Non-pigmented ciliary epithelial cell (primary cell): ENCODE measurements around the gene ADSS2.
"Not testable (repeated sequence)": the region's sequence is repeated elsewhere in the genome, so short reads cannot be mapped to it uniquely, and the experiment has no call there.

Experiments
- DNase-seq: peaks from one replicate; pipeline ENCODE4 v3.0.0-alpha.2; 2010; ENCODE audit warnings: low read depth

ADSS2 gene

DNA sequence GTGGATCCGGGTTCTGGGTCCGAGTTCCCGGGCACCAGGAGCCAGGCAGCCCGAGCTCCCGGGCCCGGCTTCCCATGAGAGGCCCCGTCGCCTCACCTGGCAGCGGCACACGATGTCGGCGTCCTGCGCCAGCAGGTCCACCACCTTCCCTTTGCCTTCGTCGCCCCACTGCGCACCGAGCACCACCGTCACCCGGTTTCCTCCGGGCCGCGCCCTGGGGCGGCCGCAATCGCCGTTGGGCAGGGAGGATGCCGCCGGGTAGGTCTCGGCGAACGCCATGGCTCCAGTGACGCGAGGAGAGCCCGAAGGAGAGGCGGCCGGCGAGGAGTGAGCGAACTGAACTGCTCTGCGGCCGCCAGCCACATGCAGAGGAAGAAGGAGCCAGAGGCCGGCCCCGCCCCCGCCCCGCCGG, at the start of gene ADSS2:
Gene ADSS2 (minus strand): TSS at position 371 of the 412 bp plus-strand sequence. CDS start 92 bp downstream, at position 279.
- DNase-seq = no peak

DNA sequence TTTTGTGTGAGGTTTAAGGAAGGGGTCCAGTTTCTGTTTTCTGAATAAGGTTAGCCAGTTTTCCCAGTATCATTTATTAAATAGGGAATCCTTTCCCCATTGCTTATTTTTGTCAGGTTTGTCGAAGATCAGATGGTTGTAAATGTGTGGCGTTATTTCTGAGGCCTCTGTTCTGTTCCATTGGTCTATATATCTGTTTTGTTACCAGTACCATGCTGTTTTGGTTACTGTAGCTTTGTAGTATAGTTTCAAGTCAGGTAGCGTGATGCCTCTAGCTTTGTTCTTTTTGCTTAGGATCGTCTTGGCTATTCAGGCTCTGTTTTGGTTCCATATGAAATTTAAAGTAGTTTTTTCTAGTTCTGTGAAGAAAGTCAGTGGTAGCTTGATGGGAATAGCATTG, 48.8 kb upstream of the ADSS2 start:
- not testable (repeated sequence) for DNase-seq

DNA sequence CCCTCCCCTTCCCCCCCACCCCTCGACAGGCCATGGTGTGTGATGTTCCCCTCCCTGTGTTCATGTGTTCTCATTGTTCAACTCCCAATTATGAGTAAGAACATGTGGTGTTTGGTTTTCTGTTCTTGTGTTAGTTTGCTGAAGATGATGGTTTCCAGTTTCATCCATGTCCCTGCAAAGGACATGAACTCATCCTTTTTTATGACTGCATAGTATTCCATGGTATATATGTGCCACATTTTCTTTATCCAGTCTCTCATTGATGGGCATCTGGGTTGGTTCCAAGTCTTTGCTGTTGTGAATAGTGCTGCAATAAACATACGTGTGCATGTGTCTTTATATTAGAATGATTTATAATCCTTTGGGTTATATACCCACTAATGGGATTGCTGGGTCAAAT, 47.8 kb upstream of the ADSS2 start:
- not testable (repeated sequence) for DNase-seq

DNA sequence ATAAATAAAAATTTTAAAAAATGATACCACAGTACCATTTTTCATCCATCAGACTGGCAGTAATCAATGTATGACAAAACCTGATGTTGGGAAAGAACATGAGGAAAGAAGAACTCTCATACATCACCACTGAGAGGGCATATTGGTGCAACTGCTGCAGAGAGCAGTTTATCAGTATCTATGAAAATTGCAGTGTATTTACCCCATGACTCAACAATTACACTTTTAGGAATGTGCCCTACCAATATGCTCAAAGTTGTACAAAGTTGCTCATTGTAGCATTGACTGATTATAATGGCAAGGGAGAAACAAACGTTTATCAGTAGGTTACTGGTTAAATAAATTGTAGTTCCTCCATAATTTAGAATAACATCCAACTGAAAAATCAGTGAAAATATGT, 46.1 kb upstream of the ADSS2 start:
- DNase-seq = no peak

DNA sequence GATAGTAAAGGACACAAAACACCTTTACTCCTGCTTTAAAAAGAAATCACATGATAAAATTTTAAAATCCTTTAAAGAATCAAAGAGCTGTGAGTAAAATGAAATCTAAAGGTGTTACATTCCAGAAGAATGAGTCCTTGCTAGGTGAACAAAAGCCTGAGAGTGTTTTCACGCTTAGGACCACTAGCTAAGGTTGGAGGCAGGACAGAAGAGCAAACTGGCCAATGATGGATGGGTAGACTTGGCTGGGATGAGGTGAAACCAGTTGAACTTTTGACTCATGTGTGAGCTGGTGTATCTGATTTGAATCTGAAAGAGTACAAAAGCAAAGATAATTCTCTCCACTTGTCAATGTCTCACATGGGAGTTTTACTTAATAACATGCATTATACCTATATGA, 44.5 kb upstream of the ADSS2 start:
- no peak for DNase-seq

DNA sequence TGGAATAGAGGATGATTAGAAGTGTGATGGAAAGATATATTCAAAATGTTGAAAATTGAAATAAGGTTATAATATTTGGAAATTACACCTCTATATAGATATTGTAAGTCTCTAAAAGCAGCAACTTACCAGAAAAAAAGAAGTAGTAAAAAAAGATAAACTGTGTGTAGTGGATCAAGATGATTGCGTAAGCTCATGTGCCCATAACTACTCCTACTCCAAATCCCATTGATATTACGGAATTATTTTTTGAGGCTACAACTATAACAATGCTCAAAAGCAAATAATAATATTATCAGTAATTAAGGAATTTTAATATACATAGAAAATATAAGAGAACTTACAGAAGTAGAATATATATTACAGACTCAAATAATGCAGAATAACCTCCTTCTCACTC, 42.9 kb upstream of the ADSS2 start:
- DNase-seq = no peak

DNA sequence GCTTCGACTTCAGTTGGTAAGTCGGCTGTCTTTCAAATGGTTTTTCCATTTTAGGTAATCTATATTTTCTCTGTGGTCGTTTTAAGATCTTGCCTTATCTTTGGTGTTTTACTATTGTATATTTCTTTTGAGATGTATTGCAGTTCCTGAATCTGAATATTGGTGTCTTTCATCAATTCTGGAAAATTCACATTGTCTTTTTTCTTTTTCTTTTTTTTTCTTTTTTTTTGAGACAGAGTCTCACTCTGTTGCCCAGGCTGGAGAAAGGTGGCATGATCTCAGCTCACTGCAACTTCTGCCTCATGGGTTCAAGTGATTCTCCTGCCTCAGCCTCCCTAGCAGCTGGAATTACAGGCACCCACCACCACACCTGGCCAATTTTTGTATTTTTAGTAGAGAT, 33.3 kb upstream of the ADSS2 start:
- DNase-seq = not testable (repeated sequence)

DNA sequence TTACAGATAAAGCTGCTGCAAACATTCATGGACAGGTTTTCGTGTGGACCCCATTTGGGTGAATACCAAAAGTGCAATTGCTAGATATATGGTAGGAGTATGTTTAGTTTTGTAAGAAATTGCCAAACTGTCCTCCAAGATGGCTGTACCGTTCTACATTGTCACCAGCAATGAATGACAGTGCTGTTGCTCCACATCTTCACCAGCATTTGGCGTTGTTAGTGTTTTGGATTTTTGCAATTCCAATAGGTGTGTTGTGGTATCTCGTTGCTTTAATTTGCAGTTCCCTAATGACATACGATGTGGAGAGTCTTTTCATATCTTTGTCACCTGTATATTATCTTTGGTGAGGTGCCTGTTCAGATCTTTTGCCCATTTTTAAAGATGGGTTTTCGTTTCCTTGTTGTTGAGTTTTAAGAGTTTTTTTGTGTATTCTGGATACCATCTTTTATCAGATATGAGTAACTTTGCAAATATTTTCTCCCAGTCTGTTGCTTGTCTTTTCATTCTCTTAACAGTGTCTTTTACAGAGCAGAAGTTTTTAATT, 21.4 kb upstream of the ADSS2 start:
- no peak for DNase-seq

DNA sequence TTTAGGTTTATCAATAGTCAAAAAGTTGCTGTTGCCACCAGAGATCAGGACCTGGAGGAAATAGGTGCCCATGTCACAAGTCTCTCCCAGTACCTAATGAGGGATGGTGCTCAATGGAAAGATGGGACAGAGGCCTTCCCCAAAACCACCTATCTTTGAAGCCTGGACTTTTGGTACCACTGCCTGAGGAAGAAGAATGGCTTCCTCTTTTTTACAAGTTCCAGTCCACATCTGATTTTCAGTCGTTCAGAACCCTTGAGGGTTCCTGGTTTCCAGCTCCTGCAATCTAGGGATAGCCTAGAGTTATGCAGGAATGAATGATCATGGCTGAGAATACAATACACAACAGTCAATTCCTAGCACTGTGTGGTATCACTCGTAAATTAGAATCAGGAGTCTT, 15.0 kb upstream of the ADSS2 start:
- no peak for DNase-seq

DNA sequence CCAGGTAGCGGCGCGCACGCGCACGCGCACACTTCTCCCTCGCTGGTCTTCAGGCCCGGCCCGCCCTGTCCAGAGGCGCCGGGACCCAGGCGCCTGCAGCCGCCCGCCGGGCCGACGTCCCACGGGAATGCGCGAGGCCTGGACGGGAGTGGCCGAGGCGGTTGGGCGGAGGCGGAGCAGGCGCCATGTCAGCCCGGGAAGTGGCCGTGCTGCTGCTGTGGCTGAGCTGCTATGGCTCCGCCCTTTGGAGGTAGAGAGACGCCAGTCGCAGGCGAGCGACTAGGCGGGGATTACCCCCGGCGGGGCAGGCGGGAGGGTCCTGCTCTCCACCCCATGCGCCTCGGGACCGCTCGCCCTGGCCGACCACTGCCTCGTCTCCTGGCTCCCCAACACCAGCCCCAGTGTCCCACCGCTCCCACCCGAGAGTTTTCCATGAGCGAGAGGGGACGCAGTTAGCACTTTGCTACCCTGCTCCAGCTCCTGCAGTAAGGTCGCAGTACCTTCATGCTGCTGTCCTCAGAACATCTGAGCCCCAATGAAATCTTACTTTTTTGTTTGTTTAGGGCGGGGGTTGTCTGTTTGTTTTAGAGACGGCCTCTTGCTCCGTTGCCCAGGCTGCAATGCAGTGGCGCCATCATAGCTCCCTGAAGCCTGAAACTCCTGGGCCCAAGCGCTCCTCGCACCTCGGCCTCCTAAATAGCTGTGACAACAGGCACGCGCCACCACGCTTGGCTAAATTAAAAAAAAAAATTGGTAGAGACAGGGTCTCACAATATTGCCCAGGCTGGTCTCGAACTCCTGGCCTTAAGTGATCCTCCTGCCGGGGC, 9.7 kb upstream of the ADSS2 start, which contains the start of gene CATSPERE:
Gene CATSPERE (plus strand): TSS at position 29 of the 827 bp plus-strand sequence. CDS start 157 bp downstream, at position 186.
- peak; percentile 30 for DNase-seq

DNA sequence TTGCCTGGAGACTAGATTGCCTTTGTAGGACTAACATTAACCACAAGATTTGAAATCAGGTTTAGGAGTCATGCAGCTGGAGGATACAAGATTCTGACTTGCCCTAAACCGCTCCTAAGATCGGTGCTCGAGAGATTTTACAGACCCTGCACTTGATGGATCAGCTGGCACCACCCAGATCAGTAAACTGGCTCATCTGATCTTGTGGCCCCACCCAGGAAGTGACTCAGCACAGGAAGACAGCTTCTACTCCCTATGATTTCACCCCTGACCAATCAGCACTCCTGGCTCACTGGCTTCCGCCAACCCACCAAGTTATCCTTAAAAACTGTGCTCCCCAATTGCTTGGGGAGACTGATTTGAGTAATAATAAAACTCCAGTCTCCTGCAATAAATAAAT, 8.5 kb upstream of the ADSS2 start:
- no peak for DNase-seq

DNA sequence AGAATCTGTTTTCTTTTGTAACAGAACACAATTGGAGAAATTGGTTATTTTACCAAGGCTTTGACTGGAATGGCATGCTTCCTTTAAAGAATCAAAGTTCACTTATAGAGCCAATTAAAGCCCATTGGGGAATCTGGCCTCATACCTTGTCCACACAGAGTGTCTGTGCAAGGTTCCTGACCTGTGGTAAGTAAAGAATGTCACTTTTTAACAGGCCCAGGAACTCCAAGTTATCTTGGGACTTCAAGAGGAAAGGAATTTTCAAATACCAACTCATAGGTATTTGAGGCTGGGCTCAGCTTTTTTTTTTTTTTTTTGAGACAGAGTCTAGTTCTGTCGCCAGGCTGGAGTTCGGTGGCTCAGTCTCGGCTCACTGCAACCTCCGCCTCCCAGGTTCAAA, 7.1 kb upstream of the ADSS2 start:
- DNase-seq = no peak

DNA sequence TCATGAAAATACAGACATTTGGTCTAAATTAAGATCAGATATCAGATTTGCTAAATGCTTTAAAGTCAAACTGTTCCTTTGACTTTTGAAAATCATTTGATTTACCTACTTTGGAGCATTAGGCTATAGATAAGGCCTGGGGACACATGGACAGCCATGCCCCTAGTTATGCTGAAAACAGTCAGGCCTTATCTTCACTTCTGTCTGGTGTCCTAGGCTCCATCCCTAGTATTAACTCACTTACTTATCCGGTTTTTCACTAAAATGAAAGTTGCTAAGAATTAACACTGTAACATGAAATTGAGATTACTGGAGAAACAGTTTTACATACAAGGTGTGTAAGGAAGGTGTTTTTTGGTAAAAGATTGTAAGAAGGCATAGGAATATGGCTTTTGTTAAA, 4.9 kb upstream of the ADSS2 start:
- DNase-seq = no peak

DNA sequence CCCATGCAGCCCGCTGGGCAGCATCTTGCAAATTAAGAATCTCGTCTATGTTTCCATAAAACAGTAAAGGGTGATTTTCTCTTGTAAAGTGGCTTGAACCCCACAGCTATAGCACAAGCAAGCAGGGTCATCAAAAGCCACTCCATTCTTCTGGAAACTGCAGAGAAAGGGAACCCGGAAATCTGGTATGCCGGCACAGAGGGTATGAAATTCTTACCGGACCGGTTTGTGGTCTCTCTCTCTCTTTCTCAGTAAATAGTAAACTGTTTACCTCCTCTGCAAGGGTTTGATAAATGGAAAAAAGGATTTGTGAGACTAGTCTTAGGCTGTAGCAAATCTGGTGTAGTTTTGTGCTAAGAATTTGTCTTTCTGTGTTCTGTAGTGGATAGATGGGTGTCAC, 2.7 kb upstream of the ADSS2 start:
- no peak for DNase-seq

DNA sequence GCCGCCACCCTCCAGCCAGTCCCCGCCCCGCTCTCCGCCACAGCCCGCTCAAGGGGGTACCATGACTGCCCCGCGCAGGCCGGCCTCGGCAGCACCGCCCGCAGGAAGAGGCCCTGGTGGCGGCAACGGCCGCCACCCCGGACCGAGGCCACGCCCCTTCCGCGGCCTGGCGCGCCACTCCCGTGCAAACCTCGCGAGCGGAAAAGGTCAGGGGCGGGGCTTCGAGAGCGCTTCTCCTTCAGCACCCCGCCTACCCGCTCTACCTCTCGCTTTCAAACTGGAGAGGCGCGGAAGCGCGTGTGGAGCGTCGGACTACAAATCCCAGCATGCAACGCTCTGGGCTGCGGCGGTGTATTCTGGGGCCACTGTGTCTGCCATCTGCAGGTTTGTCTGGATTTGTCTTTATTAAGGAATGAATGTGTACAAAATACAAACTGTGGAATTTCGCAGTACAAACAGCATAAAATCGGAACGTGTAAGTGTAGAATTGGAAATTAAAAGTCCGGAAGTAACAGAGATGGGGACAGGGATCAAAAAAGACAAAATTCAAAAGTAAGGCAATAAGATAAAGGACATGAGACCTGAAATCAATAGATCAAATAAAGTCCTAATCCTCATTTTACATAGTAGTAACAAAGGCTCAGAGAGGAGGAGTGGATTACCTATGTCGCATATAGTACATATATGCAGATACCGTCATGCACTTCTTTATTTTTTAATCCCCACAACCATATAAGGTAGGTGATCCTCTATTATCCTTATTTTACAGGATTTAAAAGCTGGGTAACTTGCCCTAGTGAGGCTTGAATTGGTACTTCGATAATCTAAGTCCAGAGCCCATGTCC, 464 bp upstream of the ADSS2 start:
- peak; percentile 97 for DNase-seq

DNA sequence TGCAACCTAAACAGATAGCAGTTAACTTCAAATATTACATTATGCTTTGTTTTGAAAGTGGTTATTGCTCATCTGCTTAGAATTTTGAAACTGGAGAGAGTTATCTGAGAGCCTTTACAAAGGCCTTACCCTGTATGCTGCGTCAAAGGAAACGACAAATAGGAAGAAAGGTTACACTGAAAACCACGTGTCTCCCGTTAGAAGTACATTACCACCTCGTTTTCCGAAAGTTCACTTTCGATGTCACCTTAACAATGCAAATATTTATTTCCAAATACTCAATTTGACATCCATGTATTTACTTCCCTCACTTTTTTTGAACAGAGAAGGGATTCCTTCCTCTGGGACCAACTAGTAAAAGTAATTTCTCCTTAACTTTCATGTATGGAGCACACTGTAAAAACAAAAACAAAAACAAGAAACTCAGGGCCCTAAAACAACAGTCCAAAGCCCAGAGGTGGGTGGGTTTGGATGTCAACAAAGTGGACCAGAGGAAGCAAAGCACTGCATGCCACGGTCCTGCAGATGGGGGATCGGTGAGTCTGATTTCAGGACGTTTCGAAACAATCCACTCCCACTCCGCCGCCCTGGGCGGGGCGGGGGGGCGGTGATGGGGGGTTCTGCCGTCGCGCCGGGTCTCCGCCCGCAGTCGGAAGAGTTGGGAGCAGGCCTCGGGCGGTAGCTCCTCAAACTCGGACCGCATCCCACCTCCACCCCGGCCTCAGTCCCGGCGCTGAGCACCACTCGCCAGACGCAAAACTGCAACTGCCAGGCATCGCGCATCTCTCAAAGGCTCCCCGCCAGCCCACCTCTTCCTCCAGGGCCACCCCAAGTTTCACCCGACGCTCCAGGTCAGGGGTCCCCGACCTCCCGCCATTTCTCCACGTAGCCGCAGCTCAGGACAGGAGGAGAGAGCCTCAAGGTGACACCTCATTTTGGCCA, 841 bp downstream of the ADSS2 start:
- DNase-seq = no peak

DNA sequence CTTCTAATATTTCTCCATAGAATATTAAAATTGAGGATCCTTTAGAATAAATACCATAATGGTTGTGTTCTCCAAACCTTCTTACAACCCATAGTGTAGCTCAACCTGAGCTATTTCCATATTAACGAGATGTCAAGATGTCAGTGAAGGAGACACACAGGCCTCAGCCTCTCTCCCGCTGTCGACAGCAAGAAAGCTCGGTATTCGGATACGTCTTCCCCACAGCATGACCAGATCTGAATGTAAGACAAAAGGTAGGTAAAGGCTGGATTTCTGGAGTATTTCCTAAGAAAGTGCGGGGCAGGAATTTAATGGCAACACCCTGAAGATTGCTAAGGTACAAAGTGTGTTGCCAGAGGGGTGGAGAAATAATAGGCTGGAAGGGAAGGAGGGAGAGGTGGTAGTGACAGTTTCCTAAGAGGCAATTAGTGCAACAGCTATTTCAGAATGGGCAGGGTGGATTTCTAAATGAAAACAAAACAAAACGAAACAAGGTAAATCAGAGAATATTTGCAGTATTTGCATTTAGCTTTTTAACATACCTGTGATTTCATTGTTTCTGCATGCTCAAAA, 1.7 kb downstream of the ADSS2 start:
- DNase-seq = no peak

DNA sequence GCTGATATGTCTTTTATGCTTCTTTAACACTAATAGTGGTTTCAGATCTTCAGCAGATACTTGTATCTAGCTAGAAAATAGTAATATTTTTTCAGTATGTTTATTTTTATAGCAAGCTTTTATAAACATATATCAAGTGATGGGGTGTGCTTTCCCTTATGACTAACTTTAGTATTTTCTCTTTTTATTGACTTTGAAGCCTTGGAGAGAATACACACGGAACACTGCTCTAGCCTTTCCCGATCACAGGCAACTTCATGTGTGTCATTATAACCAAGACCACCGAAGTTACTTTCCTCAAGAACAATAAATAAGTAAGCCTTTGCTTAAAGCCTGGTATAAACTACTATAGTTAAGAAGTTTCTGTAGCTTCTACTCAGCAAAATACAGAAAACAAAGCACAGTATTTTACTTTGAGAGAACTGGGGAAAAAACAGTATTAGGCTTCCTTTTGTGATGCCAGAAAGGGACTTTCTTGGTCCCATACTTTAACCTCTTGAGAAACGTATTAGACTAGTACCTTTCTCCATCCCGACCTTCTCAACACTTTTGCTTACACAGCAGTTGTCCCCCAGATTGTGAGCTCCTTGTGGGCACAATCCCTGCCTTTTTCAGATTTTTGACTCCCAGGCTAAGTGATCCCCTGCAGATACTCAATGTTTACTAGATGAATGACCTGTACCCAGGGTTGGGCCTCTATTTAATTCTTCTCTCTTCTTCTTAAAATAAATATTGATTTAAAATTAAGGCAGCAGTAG, 3.3 kb downstream of the ADSS2 start:
- DNase-seq = no peak

DNA sequence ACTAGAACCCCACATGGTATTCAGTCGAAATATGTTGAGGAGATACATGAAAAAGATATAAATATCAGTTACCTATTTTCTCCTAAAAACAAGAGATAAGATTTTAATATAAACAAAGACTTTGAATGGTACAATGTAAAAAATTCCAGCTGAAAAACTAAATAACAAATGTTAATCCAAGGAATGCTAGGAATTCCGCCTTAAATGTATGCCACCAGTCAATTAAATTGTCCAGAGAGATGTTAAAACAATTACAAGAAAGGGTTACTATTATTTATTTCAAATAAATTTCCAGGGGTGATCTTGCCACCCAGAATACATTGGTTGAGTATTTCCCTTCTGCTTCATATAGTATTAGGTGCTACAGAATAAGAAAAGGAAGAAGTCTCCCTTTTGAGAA, 4.2 kb downstream of the ADSS2 start:
- DNase-seq = no peak

DNA sequence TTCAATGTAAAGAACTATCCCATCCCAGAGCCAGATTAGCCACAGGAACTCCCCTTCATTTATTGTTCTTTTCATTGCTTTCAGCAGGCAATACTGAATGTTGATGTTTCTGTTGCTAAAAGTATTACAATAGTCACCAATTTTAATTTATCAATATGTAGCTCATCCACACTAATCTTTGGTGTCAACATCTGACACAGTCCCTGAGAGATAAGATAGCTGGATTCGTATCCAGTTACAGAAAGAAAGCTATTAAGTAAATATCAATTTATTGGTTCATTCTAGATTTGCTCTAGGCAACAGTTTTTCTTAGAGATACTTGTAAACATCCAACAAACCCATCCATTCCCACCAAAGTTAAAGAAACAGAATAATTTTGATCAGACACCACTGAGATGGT, 4.7 kb downstream of the ADSS2 start:
- no peak for DNase-seq
